NCI-H2171 (cell line): ENCODE measurements around the gene INSRR.

ENCODE experiments used
- DNase-seq: peaks from one replicate; lab custom pipeline; 2025; lab: John Stamatoyannopoulos, UW

Gene INSRR

GRCh38 chr1:156826630-156827029, 32.3 kb downstream of the INSRR start:
- no peak for DNase-seq

- DNase-seq: no peak
These were observed 35.6 kb downstream of the INSRR start for GRCh38 chr1:156823210-156823790.

GRCh38 chr1:156822680-156823079, 36.2 kb downstream of the INSRR start:
- no peak for DNase-seq

GRCh38 chr1:156821801-156822200, 37.1 kb downstream of the INSRR start:
- DNase-seq: no peak

GRCh38 chr1:156816561-156817328, 42.2 kb downstream of the INSRR start, which contains the start of gene SH2D2A:
Gene SH2D2A, minus strand, starts transcription at chr1:156816848. Its CDS starts 140 bp downstream, at chr1:156816708.
- DNase-seq: no peak

GRCh38 chr1:156815961-156816422, 42.9 kb downstream of the INSRR start:
- DNase-seq: no peak

- no peak for DNase-seq
These were observed 43.5 kb downstream of the INSRR start for GRCh38 chr1:156815307-156815826.

GRCh38 chr1:156814571-156815260, 44.2 kb downstream of the INSRR start:
- DNase-seq: no peak

- peak; percentile 65 for DNase-seq
These were observed 45.0 kb downstream of the INSRR start for GRCh38 chr1:156813750-156814570.

GRCh38 chr1:156813298-156813697, 45.6 kb downstream of the INSRR start:
- DNase-seq: no peak

- DNase-seq: no peak
These were observed 46.5 kb downstream of the INSRR start for GRCh38 chr1:156812293-156812990.

- no peak for DNase-seq
These were observed 47.7 kb downstream of the INSRR start for GRCh38 chr1:156811168-156811567.

GRCh38 chr1:156809711-156810366, 49.1 kb downstream of the INSRR start:
- DNase-seq: no peak

GRCh38 chr1:156809281-156809680, 49.6 kb downstream of the INSRR start:
- DNase-seq: no peak

- no peak for DNase-seq
These were observed 50.5 kb downstream of the INSRR start for GRCh38 chr1:156808186-156809030.

GRCh38 chr1:156807627-156808026, 51.3 kb downstream of the INSRR start:
- no peak for DNase-seq

GRCh38 chr1:156806512-156807440, 52.1 kb downstream of the INSRR start:
- DNase-seq: no peak

- peak; percentile 77 for DNase-seq
These were observed 53.0 kb downstream of the INSRR start for GRCh38 chr1:156805766-156806511.
